Mammary epithelial cell (primary cell): ENCODE measurements around the gene ZC3H7A.

Experiments
- EZH2 ChIP-seq: IDR thresholded peaks from 2 replicates; pipeline ENCODE4 v1.6.1; 2012; ENCODE audit warnings: low read length, inconsistent platforms, borderline replicate concordance
- TF ChIP-seq, protein P1 (sequence below), 2 donors: IDR thresholded peaks in 1 of 2; conservative IDR thresholded peaks in 1 of 2; 2 replicates each; pipeline ENCODE4 v1.5.1; 2011 to 2012; ENCODE audit warnings: inconsistent platforms in 2 of 2, low read length in 2 of 2, mild to moderate bottlenecking in 2 of 2, control low read depth in 1 of 2, low read depth in 1 of 2; ENCODE audit not compliant: insufficient read depth in 1 of 2; ENCODE audit errors: extremely low read depth in 1 of 2

DNA sequence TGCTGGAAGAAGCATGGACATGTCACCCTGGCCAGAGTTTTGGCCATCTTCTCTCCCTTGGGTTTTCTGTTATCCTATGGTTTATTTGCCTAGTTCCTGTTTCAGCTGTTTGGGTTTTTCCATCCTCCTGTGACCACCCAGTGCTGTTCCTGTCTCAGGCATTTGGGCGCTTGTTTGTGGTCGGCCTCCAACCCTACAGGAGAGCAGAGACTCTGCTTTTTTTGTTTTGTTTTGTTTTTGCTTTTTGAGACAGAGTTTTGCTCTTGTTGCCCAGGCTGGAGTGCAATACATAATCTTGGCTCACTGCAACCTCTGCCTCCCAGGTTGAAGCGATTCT is 3.3 kb upstream of the ZC3H7A start:
- TF ChIP-seq, protein P1, sequence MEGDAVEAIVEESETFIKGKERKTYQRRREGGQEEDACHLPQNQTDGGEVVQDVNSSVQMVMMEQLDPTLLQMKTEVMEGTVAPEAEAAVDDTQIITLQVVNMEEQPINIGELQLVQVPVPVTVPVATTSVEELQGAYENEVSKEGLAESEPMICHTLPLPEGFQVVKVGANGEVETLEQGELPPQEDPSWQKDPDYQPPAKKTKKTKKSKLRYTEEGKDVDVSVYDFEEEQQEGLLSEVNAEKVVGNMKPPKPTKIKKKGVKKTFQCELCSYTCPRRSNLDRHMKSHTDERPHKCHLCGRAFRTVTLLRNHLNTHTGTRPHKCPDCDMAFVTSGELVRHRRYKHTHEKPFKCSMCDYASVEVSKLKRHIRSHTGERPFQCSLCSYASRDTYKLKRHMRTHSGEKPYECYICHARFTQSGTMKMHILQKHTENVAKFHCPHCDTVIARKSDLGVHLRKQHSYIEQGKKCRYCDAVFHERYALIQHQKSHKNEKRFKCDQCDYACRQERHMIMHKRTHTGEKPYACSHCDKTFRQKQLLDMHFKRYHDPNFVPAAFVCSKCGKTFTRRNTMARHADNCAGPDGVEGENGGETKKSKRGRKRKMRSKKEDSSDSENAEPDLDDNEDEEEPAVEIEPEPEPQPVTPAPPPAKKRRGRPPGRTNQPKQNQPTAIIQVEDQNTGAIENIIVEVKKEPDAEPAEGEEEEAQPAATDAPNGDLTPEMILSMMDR (conservative IDR thresholded peaks at IDR 0.05 in 1 of 2, IDR thresholded peaks at IDR 0.05 in 1 of 2; ENCODE audit: extremely low read depth in 1 of 2, insufficient read depth in 1 of 2, low read depth in 1 of 2, low read length in 2 of 2): no peak
- no peak for TF ChIP-seq EZH2
